Mesenchymal stem cell (in vitro differentiated cells and primary cell): ENCODE results near the gene PAPPA2.
A peak's percentile ranks its signal among the peaks of the same experiment; 100 is the strongest.
"Not testable (repeated sequence)": the region's sequence is repeated elsewhere in the genome, so short reads cannot be mapped to it uniquely, and the experiment has no call there.

Experiments used
- DNase-seq: peaks from one replicate; pipeline ENCODE4 v3.0.0-alpha.2; 2013
- H2AFZ ChIP-seq: one replicate; pipeline ENCODE4 v1.6.1; 2013; ENCODE audit warnings: low read depth, mild to moderate bottlenecking, control low read depth, inconsistent platforms, low read length, moderate library complexity
- H2AK5ac ChIP-seq: 2 replicates; pipeline ENCODE4 v1.6.1; 2013; ENCODE audit warnings: low read length, moderate library complexity, mild to moderate bottlenecking, inconsistent platforms; ENCODE audit not compliant: severe bottlenecking
- H2BK120ac ChIP-seq: one replicate; pipeline ENCODE4 v1.6.1; 2013; ENCODE audit warnings: low read depth, mild to moderate bottlenecking, inconsistent platforms, low read length, moderate library complexity
- H2BK12ac ChIP-seq, 2 experiments: one replicate each; pipeline ENCODE4 v1.6.1; 2013; ENCODE audit warnings: inconsistent platforms in 2 of 2, low read length in 2 of 2, mild to moderate bottlenecking in 2 of 2, moderate library complexity in 2 of 2, control low read depth in 1 of 2
- H2BK15ac ChIP-seq: one replicate; pipeline ENCODE4 v1.6.1; 2013; ENCODE audit warnings: mild to moderate bottlenecking, low read depth, inconsistent platforms; ENCODE audit not compliant: poor library complexity, severe bottlenecking
- H2BK5ac ChIP-seq: 2 replicates; pipeline ENCODE4 v1.6.1; 2013; ENCODE audit warnings: low read depth, mild to moderate bottlenecking, low read length, control low read depth, inconsistent platforms; ENCODE audit not compliant: poor library complexity, severe bottlenecking
- H3K14ac ChIP-seq, 2 experiments: one replicate each; pipeline ENCODE4 v1.6.1; 2013; ENCODE audit warnings: inconsistent platforms in 2 of 2, low read length in 2 of 2, control low read depth in 1 of 2, mild to moderate bottlenecking in 1 of 2, moderate library complexity in 1 of 2
- H3K18ac ChIP-seq, 2 experiments: one replicate each; pipeline ENCODE4 v1.6.1; 2013; ENCODE audit warnings: inconsistent platforms in 2 of 2, low read length in 2 of 2, control low read depth in 1 of 2, low read depth in 1 of 2, mild to moderate bottlenecking in 1 of 2
- H3K23ac ChIP-seq, 2 experiments: one replicate each; pipeline ENCODE4 v1.6.1; 2013; ENCODE audit warnings: inconsistent platforms in 2 of 2, low read length in 2 of 2, mild to moderate bottlenecking in 2 of 2, moderate library complexity in 2 of 2, control low read depth in 1 of 2
- H3K27ac ChIP-seq: 2 replicates; pipeline ENCODE4 v1.5.1; 2013; ENCODE audit warnings: mild to moderate bottlenecking, moderate library complexity, low read length, control low read depth, inconsistent platforms; ENCODE audit not compliant: poor library complexity, severe bottlenecking
- H3K27me3 ChIP-seq, 2 experiments: 2 replicates each; pipeline versions ENCODE4 v1.6.1 to v1.7.0; 2013; ENCODE audit warnings: low read length in 2 of 2, mild to moderate bottlenecking in 2 of 2, moderate library complexity in 2 of 2, control low read depth in 1 of 2, inconsistent platforms in 1 of 2; ENCODE audit not compliant: control insufficient read depth in 1 of 2, insufficient read depth in 1 of 2
- H3K36me3 ChIP-seq, 2 experiments: 2 replicates each; pipeline versions ENCODE4 v1.6.1 to v1.7.0; 2013; ENCODE audit warnings: low read length in 2 of 2, control low read depth in 1 of 2, inconsistent platforms in 1 of 2, low read depth in 1 of 2, mild to moderate bottlenecking in 1 of 2; ENCODE audit not compliant: insufficient read depth in 2 of 2, control insufficient read depth in 1 of 2
- H3K4ac ChIP-seq, 2 experiments: one replicate each; pipeline ENCODE4 v1.6.1; 2013; ENCODE audit warnings: inconsistent platforms in 2 of 2, low read length in 2 of 2, mild to moderate bottlenecking in 2 of 2, moderate library complexity in 2 of 2, control low read depth in 1 of 2, low read depth in 1 of 2
- H3K4me1 ChIP-seq: 2 replicates; pipeline ENCODE4 v1.6.1; 2013; ENCODE audit warnings: low read depth, low read length, control low read depth; ENCODE audit not compliant: control insufficient read depth, insufficient read depth
- H3K4me2 ChIP-seq: 2 replicates; pipeline ENCODE4 v1.6.1; 2013; ENCODE audit warnings: low read length, mild to moderate bottlenecking, inconsistent platforms; ENCODE audit not compliant: poor library complexity, severe bottlenecking
- H3K4me3 ChIP-seq, 2 experiments: 2 replicates each; pipeline versions ENCODE4 v1.5.1 to v1.7.0; 2013; ENCODE audit warnings: low read length in 2 of 2, mild to moderate bottlenecking in 2 of 2, control low read depth in 1 of 2, low read depth in 1 of 2; ENCODE audit not compliant: insufficient read depth in 1 of 2
- H3K79me1 ChIP-seq: replicated peaks from 2 replicates; pipeline ENCODE4 v1.6.1; 2013; ENCODE audit warnings: mild to moderate bottlenecking, control low read depth, low read length, inconsistent platforms; ENCODE audit not compliant: poor library complexity, severe bottlenecking
- H3K9ac ChIP-seq: 2 replicates; pipeline ENCODE4 v1.7.0; 2013; ENCODE audit warnings: mild to moderate bottlenecking, low read length, moderate library complexity
- H3K9me3 ChIP-seq: 2 replicates; pipeline ENCODE4 v1.7.0; 2013; ENCODE audit warnings: mild to moderate bottlenecking, low read length; ENCODE audit not compliant: control insufficient read depth
- H4K8ac ChIP-seq: one replicate; pipeline ENCODE4 v1.6.1; 2013; ENCODE audit warnings: inconsistent platforms, mild to moderate bottlenecking, low read length, moderate library complexity
- H4K91ac ChIP-seq: one replicate; pipeline ENCODE4 v1.6.1; 2013; ENCODE audit warnings: mild to moderate bottlenecking, low read length, inconsistent platforms
- WGBS: methylation state at CpG from one replicate; pipeline ENCODE4 v1.1.7; 2013; ENCODE audit warnings: mixed read lengths; 5-methylcytosine and 5-hydroxymethylcytosine counted together

The PAPPA2 gene

DNA sequence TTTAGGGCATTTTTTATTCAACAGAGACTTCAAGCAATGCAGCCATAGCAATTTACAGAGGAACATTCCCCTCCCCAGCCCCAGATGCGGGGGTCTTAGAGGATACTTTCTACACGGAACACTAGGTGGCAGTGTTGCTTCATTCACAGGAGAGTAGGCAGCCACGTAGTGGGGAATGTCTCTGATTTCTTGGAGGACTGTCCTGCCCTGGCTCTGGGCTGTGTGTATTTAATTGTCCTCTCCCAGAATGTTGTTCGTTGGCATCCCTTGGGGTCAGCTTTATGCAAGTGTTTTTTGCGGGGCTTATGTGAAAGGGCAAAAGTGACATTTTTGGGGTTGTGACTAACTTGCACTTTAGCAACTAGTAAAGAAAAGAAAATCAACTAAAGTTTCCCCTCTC lies 96.9 kb downstream of the PAPPA2 start:
- H2BK5ac ChIP-seq: no peak overlapping the region
- H4K8ac ChIP-seq: no peak overlapping the region
- no peak overlapping the region for H3K4me2 ChIP-seq
- no peak overlapping the region for H3K23ac ChIP-seq
- H3K79me1 ChIP-seq: no peaks in the 10 kb centered on the region
- H3K27me3 ChIP-seq: peaks cover 0 to 23% of the 10 kb centered on the region in 2 experiments
- H3K18ac ChIP-seq: no peak overlapping the region
- H3K14ac ChIP-seq: no peak overlapping the region
- peak; percentile 63 for DNase-seq
- no peak overlapping the region for H2BK15ac ChIP-seq
- no peak overlapping the region for H3K4ac ChIP-seq
- no peak overlapping the region for H3K27ac ChIP-seq
- H3K4me3 ChIP-seq: peak overlapping the region in 1 of 2 experiments; percentile 1
- no peak overlapping the region for H2AFZ ChIP-seq
- H3K9ac ChIP-seq: peak overlapping the region; percentile 52
- no peaks in the 10 kb centered on the region for H3K4me1 ChIP-seq
- no peak overlapping the region for H2BK12ac ChIP-seq
- 3% methylated on average over 3 of the region's 5 CpGs for WGBS
- H4K91ac ChIP-seq: no peak overlapping the region
- H2AK5ac ChIP-seq: no peak overlapping the region
- no peaks in the 10 kb centered on the region for H3K9me3 ChIP-seq
- H2BK120ac ChIP-seq: no peak overlapping the region
- no peaks in the 10 kb centered on the region for H3K36me3 ChIP-seq

DNA sequence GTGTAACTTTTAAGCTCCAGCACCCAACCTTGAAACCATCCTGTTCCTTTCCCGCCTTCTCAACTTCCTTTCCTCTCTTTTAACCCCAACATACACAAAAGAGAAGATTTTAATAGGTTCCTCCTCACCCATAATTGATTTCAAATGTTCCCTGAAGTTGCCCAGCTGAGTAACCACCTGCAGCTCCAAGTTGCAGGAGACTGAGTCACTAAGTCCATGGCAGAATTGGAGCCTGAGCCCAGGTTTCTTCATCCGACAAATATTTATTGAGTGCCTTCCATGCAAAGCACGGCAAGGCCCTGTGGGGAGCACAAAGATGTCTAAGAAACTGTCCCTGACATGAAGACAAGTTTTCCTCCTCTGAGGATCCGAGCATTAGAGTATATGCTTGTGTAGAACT lies 97.7 kb downstream of the PAPPA2 start:
- H2AK5ac ChIP-seq: no peak overlapping the region
- no peak overlapping the region for H2BK12ac ChIP-seq
- H3K27me3 ChIP-seq: peaks cover 0 to 15% of the 10 kb centered on the region in 2 experiments
- H4K91ac ChIP-seq: no peak overlapping the region
- H3K14ac ChIP-seq: no peak overlapping the region
- no peaks in the 10 kb centered on the region for H3K9me3 ChIP-seq
- no peaks in the 10 kb centered on the region for H3K4me1 ChIP-seq
- no peak overlapping the region for H3K23ac ChIP-seq
- DNase-seq: no peak
- H2BK15ac ChIP-seq: no peak overlapping the region
- H3K4ac ChIP-seq: no peak overlapping the region
- no peak overlapping the region for H3K27ac ChIP-seq
- peak overlapping the region in 1 of 2 experiments; percentile 12 for H3K4me3 ChIP-seq
- WGBS: 71% methylated on average over 4 of the region's 4 CpGs
- no peaks in the 10 kb centered on the region for H3K79me1 ChIP-seq
- H2BK120ac ChIP-seq: no peak overlapping the region
- H3K4me2 ChIP-seq: no peak overlapping the region
- no peaks in the 10 kb centered on the region for H3K36me3 ChIP-seq
- no peak overlapping the region for H3K18ac ChIP-seq
- no peak overlapping the region for H4K8ac ChIP-seq
- peak overlapping the region; percentile 52 for H3K9ac ChIP-seq
- H2BK5ac ChIP-seq: no peak overlapping the region
- H2AFZ ChIP-seq: no peak overlapping the region

GRCh38 chr1:176561761-176562160 lies 98.8 kb downstream of the PAPPA2 start:
- WGBS: 75% methylated on average over 4 of the region's 7 CpGs
- not testable (repeated sequence) for H3K9ac ChIP-seq, H2BK12ac ChIP-seq

DNA sequence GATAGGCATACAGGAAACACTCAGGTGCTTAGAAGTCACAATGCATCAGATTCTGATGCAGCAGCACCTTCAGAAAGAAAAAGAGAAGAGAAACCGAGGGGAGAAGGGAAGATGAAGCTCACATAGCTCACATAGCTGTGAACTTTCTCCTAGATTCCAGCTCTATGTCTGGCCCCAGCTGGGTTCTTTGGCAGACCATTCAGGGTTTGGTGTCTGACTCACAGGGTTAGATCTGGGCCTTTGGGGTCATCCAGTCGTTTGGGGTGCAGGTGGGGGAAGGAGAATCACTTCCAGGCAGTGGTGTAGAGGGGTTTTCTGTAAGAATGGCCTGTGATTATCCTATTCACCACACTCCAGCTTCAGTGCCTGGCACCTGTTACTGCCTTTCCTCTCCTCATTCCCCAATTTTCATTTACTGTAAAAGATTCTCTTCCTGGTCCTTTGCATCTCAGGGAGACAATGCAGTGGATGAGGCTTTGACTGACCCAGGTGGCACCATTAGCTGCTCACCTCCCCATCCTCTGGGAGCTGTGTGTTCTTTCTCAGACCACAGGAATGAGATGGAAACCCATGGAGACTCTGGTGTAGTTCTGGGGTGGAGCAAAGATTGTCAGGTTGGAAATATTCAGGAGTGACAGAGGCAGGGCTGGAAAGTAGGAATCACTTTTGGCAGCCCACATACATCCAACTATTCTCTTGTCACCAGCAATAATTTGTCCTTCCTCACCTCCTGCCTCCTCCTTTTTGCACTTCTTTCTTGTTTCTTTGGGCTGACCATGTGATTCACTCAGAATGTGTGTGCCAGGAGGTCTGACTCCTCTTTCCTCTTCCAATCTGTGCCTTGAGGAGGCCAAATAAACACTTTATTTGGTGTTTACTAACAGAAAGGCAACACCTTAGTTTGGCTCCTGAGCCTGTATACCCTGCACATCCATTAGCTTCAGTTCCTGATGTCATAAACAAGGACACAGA lies 103.3 kb downstream of the PAPPA2 start:
- H2AK5ac ChIP-seq: no peak overlapping the region
- no peaks in the 10 kb centered on the region for H3K27me3 ChIP-seq
- no CpG with 5 or more reads among the region's 2 CpGs for WGBS
- H2AFZ ChIP-seq: no peak overlapping the region
- no peaks in the 10 kb centered on the region for H3K36me3 ChIP-seq
- no peak for DNase-seq
- H3K4me2 ChIP-seq: no peak overlapping the region
- no peak overlapping the region for H3K23ac ChIP-seq
- H2BK5ac ChIP-seq: no peak overlapping the region
- peak overlapping the region; percentile 67 for H3K9ac ChIP-seq
- H3K4me1 ChIP-seq: no peaks in the 10 kb centered on the region
- no peaks in the 10 kb centered on the region for H3K9me3 ChIP-seq
- H3K4me3 ChIP-seq: peak overlapping the region in 1 of 2 experiments; percentile 65
- no peak overlapping the region for H2BK15ac ChIP-seq
- H2BK120ac ChIP-seq: no peak overlapping the region
- H2BK12ac ChIP-seq: no peak overlapping the region
- no peaks in the 10 kb centered on the region for H3K79me1 ChIP-seq
- no peak overlapping the region for H3K4ac ChIP-seq
- no peak overlapping the region for H3K14ac ChIP-seq
- no peak overlapping the region for H3K27ac ChIP-seq
- H4K8ac ChIP-seq: no peak overlapping the region
- no peak overlapping the region for H3K18ac ChIP-seq
- H4K91ac ChIP-seq: no peak overlapping the region

More at GRCh38 chr1:176561761-176562160, 98.8 kb downstream of the PAPPA2 start:
- DNase-seq, H2BK5ac ChIP-seq, H3K14ac ChIP-seq, H3K23ac ChIP-seq, H3K79me1 ChIP-seq, H3K4me3 ChIP-seq, H3K27me3 ChIP-seq, H3K27ac ChIP-seq, H2BK120ac ChIP-seq, H3K4me2 ChIP-seq, H2AFZ ChIP-seq, H2BK15ac ChIP-seq, H2AK5ac ChIP-seq, H3K18ac ChIP-seq, H3K9me3 ChIP-seq, H4K91ac ChIP-seq, H3K4ac ChIP-seq, H3K4me1 ChIP-seq, H4K8ac ChIP-seq, H3K36me3 ChIP-seq: not testable (repeated sequence)
